ENCODE results near the gene LTBP3. TPM values are rescaled to one million over a fixed set of nuclear protein-coding genes. Genes with fewer than 3 reads are reported as not detected.
A peak's percentile ranks its signal among the peaks of the same experiment; 100 is the strongest.

The LTBP3 gene
- total RNA-seq, 1 experiment from 2014 or later: 92.1 TPM

- TF ChIP-seq EZH2 (IDR thresholded peaks at IDR 0.05; ENCODE audit: borderline replicate concordance, low read depth, low read length, poor library complexity, severe bottlenecking): no peak
- TF ChIP-seq CTCF (conservative IDR thresholded peaks at IDR 0.05; ENCODE audit: low read depth, low read length): no peak
- H3K27ac ChIP-seq (ENCODE audit: low read depth, low read length, poor library complexity, severe bottlenecking): peak overlapping the region; percentile 90
- no peaks in the 10 kb centered on the region for H3K9me3 ChIP-seq (ENCODE audit: low read depth, low read length, poor library complexity, severe bottlenecking)
- H3K36me3 ChIP-seq (ENCODE audit: insufficient read depth, low read length, poor library complexity, severe bottlenecking): peaks cover 20% of the 10 kb centered on the region
- ChIA-PET CTCF (interaction anchor here (0.9 to 1.3 kb wide), 3 partner anchors 76 to 80 kb away, joined by 3 to 4 read pairs (median 3); no protein-coding TSS in a partner anchor), POLR2A (ENCODE audit: low non-redundant PET) (interaction anchor here (0.6 to 2.6 kb wide), 7 partner anchors 8 to 81 kb away, joined by 3 to 26 read pairs (median 5); partner anchors contain the start of gene NEAT1)
- no peaks in the 10 kb centered on the region for H3K27me3 ChIP-seq (replicated peaks; ENCODE audit: insufficient read depth, low read depth, low read length, poor library complexity)
- peak overlapping the region; percentile 38 for H3K4me3 ChIP-seq (ENCODE audit: low read depth, low read length, poor library complexity, severe bottlenecking)
- DNase-seq (ENCODE audit: low spot score): peak; percentile 56
- peaks cover 52% of the 10 kb centered on the region for H3K4me1 ChIP-seq (ENCODE audit: insufficient read depth, low read length, poor library complexity, severe bottlenecking)
- BruUV-seq (replicated peaks): TSS peak; percentile 90
- intact Hi-C loops (cut with micrococcal nuclease; ENCODE audit: unreplicated experiment): loop anchor here (2.0 kb wide), 1 partner anchor 76 kb away; no protein-coding TSS in a partner anchor
Observed at GRCh38 chr11:65496304-65497140, 61.6 kb downstream of the LTBP3 start.

GRCh38 chr11:65493367-65494176 is 64.6 kb downstream of the LTBP3 start:
- ChIA-PET POLR2A (ENCODE audit: low non-redundant PET) (interaction anchor here (2.9 kb wide), 1 partner anchor 12 kb away, joined by 17 read pairs; no protein-coding TSS in a partner anchor), CTCF (interaction anchor here (0.6 kb wide), 2 partner anchors 113 to 270 kb away, joined by 4 read pairs; no protein-coding TSS in a partner anchor)
- no TSS peak for BruUV-seq (replicated peaks)
- Histone ChIP-seq H3K27me3 (replicated peaks; ENCODE audit: insufficient read depth, low read depth, low read length, poor library complexity) (no peaks in the 10 kb centered on the region), H3K4me1 (ENCODE audit: insufficient read depth, low read length, poor library complexity, severe bottlenecking) (peaks cover 80% of the 10 kb centered on the region), H3K27ac (ENCODE audit: low read depth, low read length, poor library complexity, severe bottlenecking) (peak overlapping the region; percentile 90), H3K9me3 (ENCODE audit: low read depth, low read length, poor library complexity, severe bottlenecking) (no peaks in the 10 kb centered on the region), H3K36me3 (ENCODE audit: insufficient read depth, low read length, poor library complexity, severe bottlenecking) (no peaks in the 10 kb centered on the region), H3K4me3 (ENCODE audit: low read depth, low read length, poor library complexity, severe bottlenecking) (no peak overlapping the region)
- intact Hi-C loops (cut with micrococcal nuclease; ENCODE audit: unreplicated experiment): no loop called here
- DNase-seq (ENCODE audit: low spot score): no peak
- TF ChIP-seq EZH2 (IDR thresholded peaks at IDR 0.05; ENCODE audit: borderline replicate concordance, low read depth, low read length, poor library complexity, severe bottlenecking) (no peak), CTCF (conservative IDR thresholded peaks at IDR 0.05; ENCODE audit: low read depth, low read length) (no peak)

- TF ChIP-seq EZH2 (IDR thresholded peaks at IDR 0.05; ENCODE audit: borderline replicate concordance, low read depth, low read length, poor library complexity, severe bottlenecking): no peak
- TF ChIP-seq CTCF (conservative IDR thresholded peaks at IDR 0.05; ENCODE audit: low read depth, low read length): no peak
- H3K27ac ChIP-seq (ENCODE audit: low read depth, low read length, poor library complexity, severe bottlenecking): peak overlapping the region; percentile 90
- no peaks in the 10 kb centered on the region for H3K36me3 ChIP-seq (ENCODE audit: insufficient read depth, low read length, poor library complexity, severe bottlenecking)
- DNase-seq (ENCODE audit: low spot score): peak; percentile 94
- H3K27me3 ChIP-seq (replicated peaks; ENCODE audit: insufficient read depth, low read depth, low read length, poor library complexity): no peaks in the 10 kb centered on the region
- ChIA-PET CTCF (interaction anchor here (0.6 kb wide), 1 partner anchor 112 kb away, joined by 4 read pairs; no protein-coding TSS in a partner anchor), POLR2A (ENCODE audit: low non-redundant PET) (interaction anchor here (0.5 to 2.9 kb wide), 5 partner anchors 10 to 109 kb away, joined by 4 to 17 read pairs (median 7); no protein-coding TSS in a partner anchor)
- no peak overlapping the region for H3K4me3 ChIP-seq (ENCODE audit: low read depth, low read length, poor library complexity, severe bottlenecking)
- H3K4me1 ChIP-seq (ENCODE audit: insufficient read depth, low read length, poor library complexity, severe bottlenecking): peaks cover 82% of the 10 kb centered on the region
- intact Hi-C loops (cut with micrococcal nuclease; ENCODE audit: unreplicated experiment): no loop called here
- BruUV-seq (replicated peaks): TSS peak; percentile 17
- no peaks in the 10 kb centered on the region for H3K9me3 ChIP-seq (ENCODE audit: low read depth, low read length, poor library complexity, severe bottlenecking)
Observed at GRCh38 chr11:65492637-65493366, 65.4 kb downstream of the LTBP3 start.
